A204.1 (cell line): ENCODE data around the gene NUP88.

ENCODE experiments used
- FAIRE-seq: peaks from 2 replicates; lab custom pipeline; 2012; peaks lifted over from hg19 to GRCh38; lab: Jason Lieb, UNC

The NUP88 gene

GRCh38 chr17:5355421-5356129 lies 63.9 kb downstream of the NUP88 start:
- FAIRE-seq, result no peak

GRCh38 chr17:5354886-5355415 lies 64.5 kb downstream of the NUP88 start:
- no peak for FAIRE-seq

GRCh38 chr17:5354310-5354709 lies 65.2 kb downstream of the NUP88 start:
- FAIRE-seq, result no peak

DNA sequence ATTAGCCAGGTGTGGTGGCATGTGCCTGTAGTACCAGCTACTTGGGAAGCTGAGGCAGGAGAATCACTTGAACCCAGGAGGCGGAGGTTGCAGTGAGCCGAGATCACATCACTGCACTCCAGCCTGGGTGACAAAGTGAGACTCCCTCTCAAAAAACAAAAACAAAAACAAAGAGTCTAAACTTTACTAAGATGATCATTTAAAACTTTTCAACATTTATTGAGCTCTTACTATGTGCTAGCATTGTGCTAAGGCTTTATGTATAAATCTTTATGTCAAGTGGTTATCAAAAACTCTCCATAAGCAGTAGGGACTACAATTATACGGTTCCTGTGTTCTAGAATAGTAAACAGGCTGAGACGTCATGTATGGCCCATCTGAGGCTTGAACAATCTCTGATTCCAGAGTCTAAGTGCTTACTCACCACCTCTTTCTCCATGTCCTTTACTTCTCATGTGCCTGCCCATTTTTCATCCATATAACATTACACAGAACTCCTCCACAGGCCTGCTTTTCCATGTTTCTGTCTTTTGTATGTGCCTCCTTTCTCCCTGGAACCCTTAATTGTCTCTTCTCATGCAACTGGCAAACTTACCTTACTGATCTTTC lies 66.7 kb downstream of the NUP88 start:
- no peak for FAIRE-seq

DNA sequence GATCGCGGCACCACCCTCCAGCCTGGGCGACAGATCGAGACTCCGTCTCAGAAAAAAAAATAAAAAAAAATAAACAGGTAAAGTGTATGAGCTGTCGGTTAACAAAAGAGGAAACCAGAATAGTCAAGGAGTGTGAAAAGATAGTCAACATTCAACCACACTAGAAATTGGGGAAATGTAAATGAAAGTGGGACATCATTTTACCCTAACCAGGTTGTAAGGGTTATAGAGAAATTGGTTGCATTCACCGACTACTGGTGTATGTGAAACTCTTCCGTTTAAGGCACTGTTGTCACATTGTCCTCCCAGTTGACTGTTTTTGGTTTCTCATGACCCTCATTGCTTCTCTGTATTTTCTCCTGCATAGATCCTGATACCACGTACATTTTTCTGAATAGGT lies 74.5 kb downstream of the NUP88 start:
- FAIRE-seq, result no peak
